WTC11 (cell line): ENCODE measurements around the gene LCN12.

Experiments
- AFF4 ChIP-seq: sonication (generic); formaldehyde crosslinking; IDR thresholded peaks from 2 replicates; pipeline ENCODE4 v1.8.1; 2023; ENCODE audit warnings: mild to moderate bottlenecking, missing genetic modification reagents, borderline replicate concordance
- AR ChIP-seq: fragments of 250-450 bp; sonication (Bioruptor Pico); IDR thresholded peaks from 2 replicates; pipeline ENCODE4 v1.9.0; 2021; ENCODE audit warnings: mild to moderate bottlenecking
- CTCF ChIP-seq: fragments of 200-600 bp; IDR thresholded peaks from 2 replicates; pipeline ENCODE4 v1.8.0; 2022; ENCODE audit warnings: antibody characterized with exemption
- ELF4 ChIP-seq: sonication (generic); formaldehyde crosslinking; IDR thresholded peaks from 2 replicates; pipeline ENCODE4 v1.8.1; 2022; ENCODE audit warnings: low read depth, mild to moderate bottlenecking, moderate library complexity, missing genetic modification reagents
- EMX1 ChIP-seq: fragments of 250-450 bp; sonication (Bioruptor Pico); IDR thresholded peaks from 2 replicates; pipeline ENCODE4 v1.8.0; 2021; ENCODE audit warnings: mild to moderate bottlenecking
- NFATC4 ChIP-seq: fragments of 250-450 bp; sonication (Bioruptor Pico); IDR thresholded peaks from 2 replicates; pipeline ENCODE4 v1.9.0; 2021; ENCODE audit warnings: mild to moderate bottlenecking
- NR3C1 ChIP-seq: sonication (generic); formaldehyde crosslinking; conservative IDR thresholded peaks from 2 replicates; pipeline ENCODE4 v1.8.1; 2023; ENCODE audit warnings: low read depth, mild to moderate bottlenecking, missing genetic modification reagents
- PREB ChIP-seq: sonication (generic); formaldehyde crosslinking; IDR thresholded peaks from 2 replicates; pipeline ENCODE4 v1.8.1; 2022; ENCODE audit warnings: mild to moderate bottlenecking, missing genetic modification reagents, moderate library complexity, borderline replicate concordance
- RELA ChIP-seq: sonication (generic); formaldehyde crosslinking; IDR thresholded peaks from 2 replicates; pipeline ENCODE4 v1.8.1; 2022; ENCODE audit warnings: missing genetic modification reagents, mild to moderate bottlenecking, borderline replicate concordance
- STAT6 ChIP-seq: sonication (generic); formaldehyde crosslinking; conservative IDR thresholded peaks from 2 replicates; pipeline ENCODE4 v1.8.1; 2023; ENCODE audit warnings: mild to moderate bottlenecking, low read depth, missing genetic modification reagents, moderate library complexity
- USF1 ChIP-seq: sonication (generic); formaldehyde crosslinking; IDR thresholded peaks from 2 replicates; pipeline ENCODE4 v1.8.0; 2022; ENCODE audit warnings: mild to moderate bottlenecking, missing genetic modification reagents

GRCh38 chr9:136923881-136924280 lies 28.2 kb upstream of the LCN12 start:
- TF ChIP-seq NR3C1, result no peak
- TF ChIP-seq RELA, result no peak
- TF ChIP-seq CTCF, result no peak
- no peak for TF ChIP-seq ELF4 (CRISPR knock-in tag)
- no peak for TF ChIP-seq AFF4 (CRISPR knock-in tag)
- TF ChIP-seq PREB (CRISPR knock-in tag), result no peak
- no peak for TF ChIP-seq AR
- TF ChIP-seq NFATC4 (CRISPR knock-in tag), result no peak
- TF ChIP-seq STAT6 (CRISPR knock-in tag), result no peak
- TF ChIP-seq EMX1, result no peak
- no peak for TF ChIP-seq USF1
